GM21367 (cell line): Measurements from ENCODE around the gene TMBIM4.
"Not testable (repeated sequence)": the region's sequence is repeated elsewhere in the genome, so short reads cannot be mapped to it uniquely, and the experiment has no call there.

Source experiments
- ATAC-seq: cut with Tn5 transposase; IDR thresholded peaks from one replicate; pipeline ENCODE4 v1.9.1; 2021; ENCODE audit not compliant: unreplicated experiment

The TMBIM4 gene, protein sequence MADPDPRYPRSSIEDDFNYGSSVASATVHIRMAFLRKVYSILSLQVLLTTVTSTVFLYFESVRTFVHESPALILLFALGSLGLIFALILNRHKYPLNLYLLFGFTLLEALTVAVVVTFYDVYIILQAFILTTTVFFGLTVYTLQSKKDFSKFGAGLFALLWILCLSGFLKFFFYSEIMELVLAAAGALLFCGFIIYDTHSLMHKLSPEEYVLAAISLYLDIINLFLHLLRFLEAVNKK

DNA sequence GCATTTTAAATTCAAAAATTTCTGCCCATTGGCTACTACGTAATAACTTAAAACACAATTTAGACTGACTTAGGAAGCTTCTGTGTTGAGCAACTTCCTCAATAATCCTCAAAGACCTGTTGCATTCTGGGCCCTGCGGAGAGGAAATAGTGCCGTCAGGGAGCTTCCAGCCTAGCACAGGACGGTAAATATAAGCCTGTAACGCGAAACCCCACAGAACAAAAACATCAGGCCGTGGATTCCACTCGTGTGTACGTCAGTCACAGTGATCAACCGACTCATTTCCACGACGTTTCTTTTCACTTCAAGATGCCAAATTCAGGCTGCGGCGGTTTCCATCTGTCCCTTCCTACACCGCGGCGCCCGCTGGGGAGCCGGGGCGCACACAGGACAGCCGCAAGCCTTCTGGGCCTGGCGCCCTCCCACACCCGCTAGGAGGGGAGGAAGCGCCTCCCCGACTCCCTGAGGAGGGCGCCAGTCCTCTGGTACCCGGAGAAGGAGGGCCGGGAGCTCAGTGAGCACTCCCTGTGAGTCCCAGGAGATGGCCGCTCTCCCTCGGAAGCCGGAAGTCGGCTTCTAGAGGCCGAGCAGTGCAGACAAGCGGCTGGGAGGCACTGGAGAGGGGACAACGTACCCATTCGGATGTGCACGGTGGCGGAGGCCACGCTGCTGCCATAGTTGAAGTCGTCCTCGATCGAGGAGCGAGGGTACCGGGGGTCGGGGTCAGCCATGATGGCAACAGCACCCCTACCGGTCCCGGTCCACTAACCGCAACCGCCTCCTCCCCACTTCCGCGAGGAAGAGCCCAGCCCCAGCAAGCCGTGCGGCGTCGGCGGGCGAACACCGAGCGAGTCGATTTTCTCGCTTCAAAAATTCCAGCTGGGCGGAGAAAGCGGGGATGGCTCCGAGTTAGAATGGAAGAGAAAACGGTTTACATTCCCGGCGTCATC is at the start of gene TMBIM4:
TMBIM4 (minus strand) TSS at position 776 of the 950 bp plus-strand sequence; CDS start at position 731, 45 bp downstream.
- peak; percentile 78 for ATAC-seq

DNA sequence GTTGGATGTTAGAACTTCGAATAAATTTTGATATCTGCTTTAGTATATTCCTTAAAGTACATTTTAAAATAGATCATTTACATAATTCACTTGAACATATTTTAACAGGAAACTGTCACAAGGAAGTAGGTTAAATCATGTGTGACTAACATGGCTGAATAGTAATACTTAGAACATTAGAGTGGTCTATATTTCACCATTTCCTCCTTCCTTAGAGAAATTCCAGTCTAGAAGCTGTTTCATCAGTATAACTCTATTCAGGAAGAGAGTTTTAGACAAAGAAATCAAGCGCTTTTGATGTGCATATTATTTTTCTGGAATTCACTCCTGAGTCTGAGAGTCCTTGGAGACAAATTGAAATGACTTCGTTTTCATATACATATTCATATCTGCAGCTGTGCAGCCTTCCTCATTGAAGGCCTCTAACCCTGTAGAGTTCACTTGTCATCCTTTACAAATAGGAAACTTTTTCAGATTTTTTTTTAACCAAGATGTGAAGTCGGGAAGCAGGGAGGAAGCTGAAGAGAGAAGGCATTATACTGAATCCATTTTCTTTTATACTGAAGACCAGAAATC is 47.6 kb upstream of the TMBIM4 start:
- no peak for ATAC-seq

DNA sequence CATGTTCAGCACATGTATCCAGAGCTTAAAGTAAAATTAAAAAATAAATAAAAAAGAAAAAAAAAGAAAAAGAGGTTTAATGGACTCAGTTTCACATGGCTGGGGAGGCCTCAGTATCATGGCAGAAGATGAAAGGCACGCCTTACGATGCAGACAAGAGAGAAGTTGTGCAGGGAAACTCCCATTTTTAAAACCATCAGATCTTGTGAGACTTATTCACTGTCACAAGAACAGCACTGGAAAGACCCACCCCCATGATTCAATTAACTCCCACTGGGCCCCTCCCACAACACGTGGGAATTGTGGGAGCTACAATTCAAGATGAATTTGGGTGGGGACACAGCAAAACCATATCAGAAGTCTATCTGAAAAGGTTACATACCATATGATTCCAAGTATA is 43.2 kb upstream of the TMBIM4 start:
- ATAC-seq: not testable (repeated sequence)

DNA sequence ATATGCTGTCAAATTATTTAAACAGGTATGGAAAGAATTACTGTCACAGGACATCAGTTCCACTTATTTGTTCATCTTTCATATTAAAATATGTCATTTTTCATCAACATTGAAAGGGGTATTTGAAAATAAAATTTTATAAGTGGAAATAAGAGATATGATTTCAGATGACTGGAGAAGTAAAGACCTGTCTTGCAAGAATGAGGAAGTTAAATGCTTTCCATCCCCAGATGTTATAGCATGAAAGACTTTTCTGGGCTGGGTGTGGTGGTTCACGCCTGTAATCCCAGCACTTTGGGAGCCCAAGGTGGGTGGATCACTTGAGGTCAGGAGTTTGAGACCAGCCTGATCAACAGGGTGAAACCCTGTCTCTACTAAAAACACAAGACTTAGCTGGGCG is 41.8 kb upstream of the TMBIM4 start:
- not testable (repeated sequence) for ATAC-seq

DNA sequence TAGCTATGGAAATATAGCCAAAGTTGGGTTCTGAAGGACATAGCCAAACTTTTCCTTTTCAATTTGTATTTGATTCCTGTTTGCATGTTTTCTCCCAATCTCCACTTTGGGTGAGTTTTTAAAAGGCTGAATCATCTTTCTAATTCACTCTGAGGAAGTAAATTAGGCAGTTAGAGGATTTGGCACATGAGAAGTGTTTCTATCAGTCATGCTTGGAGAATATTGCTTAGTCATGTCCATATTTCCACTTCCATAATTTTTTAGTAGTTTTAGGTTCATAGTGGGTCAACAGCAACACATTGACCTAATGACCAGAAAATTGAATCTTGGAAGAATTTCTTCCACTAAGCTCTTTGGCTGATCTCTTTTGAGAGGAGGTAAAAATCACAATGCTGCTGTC is 41.0 kb upstream of the TMBIM4 start:
- ATAC-seq: no peak

DNA sequence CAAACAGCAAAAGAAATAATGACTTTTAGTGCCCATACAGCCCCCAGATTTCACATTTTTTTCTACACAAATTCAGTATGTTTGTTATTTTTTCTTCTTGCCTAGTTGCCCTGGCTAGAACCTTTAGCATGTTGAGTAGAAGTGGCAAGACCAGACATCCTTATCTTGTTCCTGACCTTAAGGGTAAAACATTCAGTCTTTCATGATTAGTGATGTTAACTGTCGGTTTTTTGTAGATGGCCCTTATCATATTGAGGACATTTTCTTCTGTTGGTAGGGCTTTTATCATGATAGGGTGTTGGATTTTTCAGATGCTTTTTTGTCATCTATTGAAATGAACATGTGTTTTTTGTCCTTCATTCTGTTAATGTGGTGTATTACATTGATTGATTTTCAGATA is 36.3 kb upstream of the TMBIM4 start:
- no peak for ATAC-seq

DNA sequence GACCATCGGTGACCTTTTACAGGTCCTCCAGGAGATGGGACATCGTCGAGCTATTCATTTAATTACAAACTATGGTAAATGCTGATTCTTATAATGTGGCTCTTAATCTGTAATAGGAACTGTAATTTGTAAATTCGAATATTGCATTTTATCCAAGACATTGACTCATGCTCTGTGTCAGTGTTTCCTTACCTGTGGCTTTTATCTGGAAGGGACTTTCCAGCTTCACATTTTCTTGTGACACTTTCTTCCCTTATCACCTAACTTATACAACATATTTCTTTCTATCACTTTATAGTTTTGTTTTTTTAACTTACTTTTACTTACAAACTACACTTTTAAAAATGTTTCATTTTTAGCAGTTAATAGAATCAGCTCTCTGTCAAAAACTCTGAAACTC is 34.0 kb upstream of the TMBIM4 start:
- ATAC-seq: no peak

DNA sequence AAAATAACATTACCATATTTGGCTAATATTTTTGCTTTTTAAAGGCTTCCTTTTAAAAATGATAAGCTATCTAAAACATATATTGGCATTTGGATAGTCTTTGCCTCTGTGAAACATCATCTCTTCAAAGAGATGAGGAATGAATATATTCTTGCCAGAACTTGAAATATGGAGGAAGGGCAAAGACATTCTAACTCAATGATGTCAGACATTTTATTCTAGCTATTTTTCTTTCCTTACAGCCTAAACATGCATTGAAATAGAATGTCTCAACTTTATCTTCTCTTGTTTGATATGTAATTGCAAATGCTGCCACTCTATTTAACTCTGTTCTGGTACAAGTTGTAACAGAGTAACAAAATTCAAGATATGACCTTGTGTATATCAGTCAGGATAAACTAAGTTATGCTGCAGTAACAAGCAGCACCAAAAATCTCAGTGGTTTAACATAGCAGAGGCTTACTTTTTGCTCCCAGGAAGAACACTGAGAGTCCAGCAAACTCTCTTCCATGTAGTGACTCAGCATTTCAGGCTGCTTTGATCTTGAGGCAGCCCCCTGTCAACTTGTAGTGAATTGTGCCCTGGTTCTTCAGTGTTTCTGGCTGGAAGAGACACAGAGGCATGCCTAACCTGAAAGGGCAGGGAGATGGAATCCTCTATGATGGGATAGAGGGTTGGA is 30.2 kb upstream of the TMBIM4 start:
- no peak for ATAC-seq

DNA sequence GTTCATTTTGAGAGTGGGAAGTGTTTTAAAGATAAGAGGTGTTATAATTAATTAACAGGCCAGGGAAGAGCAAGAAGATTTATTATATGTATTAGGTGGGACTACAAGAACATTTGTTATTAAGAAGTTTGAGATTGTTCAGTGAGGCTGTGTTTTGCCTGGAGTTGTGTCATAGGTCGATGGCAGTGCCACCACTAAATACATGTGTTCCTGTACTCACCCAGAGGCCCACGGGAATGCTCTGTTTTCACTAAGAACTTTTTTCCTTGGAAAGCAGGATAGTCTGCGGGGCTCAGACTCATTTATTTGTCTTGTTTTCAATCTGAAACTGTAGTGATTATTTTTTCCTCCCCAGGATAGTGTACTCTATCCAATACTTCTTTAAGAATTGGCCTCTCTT is 29.3 kb upstream of the TMBIM4 start:
- ATAC-seq: no peak

DNA sequence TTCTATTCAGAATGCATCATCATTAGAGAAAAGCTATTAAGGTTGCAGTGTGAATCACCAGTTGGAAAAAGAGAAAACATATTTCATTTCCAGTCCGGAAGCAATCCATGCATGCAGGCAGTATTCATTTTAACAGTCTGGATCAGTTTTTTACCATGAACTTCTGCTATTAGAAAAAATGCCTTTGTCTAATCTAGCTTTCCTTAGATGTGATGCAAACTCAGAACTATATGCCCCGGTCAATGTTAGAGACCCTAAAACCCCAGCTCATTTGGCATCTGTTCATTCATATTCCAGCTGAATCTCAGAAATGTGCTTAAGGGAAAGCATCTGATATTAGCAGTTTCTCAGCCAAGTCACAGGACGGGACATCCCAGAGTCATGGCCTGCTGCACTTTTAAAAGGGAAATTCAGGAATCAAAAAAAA is 27.7 kb upstream of the TMBIM4 start:
- no peak for ATAC-seq

DNA sequence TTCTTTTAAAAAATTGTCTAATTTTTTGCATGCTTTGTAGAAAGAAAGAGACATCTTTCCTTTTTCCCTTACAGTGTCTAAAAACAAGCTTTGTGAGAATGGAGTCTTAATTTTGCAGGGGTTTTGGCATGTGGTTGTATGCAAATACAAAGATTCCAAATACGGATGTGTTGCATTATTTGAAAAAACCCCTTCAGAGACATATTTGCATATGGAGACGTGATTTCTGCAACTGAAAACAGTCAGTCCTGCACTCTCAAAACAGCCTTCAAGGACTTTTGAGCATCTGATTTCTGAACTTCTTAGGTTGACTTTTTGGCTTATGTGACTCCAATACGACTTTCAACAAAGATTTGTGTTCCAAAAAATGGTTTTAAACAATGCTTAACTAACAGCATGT is 27.0 kb upstream of the TMBIM4 start:
- ATAC-seq: peak; percentile 91

DNA sequence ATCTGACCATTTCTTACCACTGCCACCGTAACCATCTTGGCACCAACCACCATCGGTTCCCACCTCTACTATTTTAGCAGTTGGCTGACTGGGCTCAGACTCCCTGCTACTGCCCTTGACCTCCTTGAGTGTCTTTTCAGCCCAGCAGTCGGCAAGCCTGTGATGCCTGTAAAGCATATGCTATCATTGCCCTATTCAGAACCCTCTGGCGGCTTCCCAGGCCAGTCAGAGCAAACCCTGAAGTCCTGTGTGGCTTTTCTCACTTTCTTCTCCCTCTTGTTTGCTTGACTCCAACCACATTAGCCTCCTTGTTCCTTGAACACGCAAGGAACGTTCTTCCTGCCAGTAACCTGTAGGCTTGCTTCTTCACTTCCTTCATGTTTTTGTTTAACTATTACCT is 25.4 kb upstream of the TMBIM4 start:
- ATAC-seq: no peak

DNA sequence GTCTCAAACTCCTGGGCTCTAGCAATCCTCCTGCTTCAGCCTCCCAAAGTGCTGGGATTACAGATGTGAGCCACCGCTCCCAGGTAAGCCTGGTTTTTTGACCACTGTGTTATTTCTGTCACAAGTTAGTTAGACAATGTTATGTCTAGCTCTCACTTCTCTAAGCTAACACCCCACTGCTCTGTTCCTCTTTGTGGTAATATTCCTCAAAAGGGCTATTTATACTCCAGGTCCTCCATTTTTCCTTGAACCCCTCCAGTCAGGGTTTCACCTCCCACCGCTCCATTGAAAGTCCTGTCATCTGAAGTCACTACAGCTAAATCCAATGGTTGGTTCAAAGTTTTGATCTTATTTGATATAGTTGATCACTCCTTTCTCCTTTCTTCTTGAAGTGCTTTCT is 24.3 kb upstream of the TMBIM4 start:
- no peak for ATAC-seq

DNA sequence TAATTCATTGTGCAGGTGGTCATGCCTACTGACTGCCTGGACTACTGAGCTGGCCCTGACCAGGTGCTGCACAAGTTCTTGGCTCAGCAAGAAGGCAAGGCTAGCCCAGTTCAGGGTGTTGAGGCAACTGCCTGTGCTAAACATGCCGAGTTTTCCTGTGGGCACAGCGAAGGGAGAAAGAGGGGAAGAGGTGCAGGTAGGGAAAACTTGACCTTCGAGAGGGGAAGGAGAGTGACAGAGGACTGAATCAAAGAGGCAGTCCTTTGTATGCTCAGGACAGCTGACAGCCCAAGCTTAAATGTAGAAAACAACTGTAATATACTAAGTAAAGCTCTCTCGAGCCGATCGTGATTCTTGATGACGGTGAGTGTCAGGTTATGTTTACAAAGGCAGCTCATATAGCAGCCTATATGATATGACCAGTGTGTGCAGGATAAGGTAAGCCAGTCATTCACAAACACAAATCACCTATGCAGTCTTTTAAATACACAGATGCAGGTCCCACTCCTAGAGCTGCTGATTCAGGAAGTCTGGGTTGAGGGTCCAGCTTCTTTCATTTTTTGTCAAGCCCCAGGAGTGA is 21.8 kb upstream of the TMBIM4 start:
- no peak for ATAC-seq

DNA sequence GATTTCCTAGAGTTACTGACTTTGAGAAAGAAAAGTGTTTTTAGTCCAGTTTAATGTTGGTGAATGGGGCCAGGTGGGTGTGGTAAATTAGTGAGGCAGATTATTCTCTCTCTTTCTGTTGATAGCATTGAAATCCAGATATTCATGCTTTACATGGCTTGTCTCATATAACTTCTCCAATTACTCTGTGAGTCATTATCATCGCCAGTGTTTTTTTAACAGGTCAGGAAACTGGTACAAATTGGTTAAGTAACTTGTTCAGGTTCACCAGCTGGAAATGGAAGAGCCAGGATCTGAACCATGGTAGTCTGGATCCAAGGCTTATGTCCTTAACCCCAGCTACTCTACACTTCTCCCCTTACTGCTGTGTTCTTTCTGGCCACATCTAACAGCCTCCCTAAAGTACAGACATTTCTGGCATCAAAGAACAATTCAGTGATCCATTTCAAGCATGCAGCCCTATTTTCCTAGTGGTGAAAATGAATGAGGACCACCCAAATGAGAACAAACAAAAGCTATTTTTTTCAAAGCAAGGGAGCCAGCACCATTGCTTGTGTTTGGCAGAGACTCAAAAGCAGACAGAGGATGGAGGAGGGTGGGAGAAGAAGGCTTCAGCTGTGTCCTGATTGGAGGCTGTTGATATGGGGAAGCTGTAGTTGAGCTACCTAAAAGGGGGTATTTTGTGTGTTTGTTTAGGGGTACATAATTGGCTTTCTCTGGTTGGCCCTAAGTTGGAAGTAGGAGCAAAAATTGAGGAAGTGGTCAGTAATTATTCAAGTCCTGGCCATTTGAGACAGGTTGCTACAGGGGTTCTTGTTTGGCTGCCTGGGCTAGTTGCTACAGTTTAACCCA is 20.9 kb upstream of the TMBIM4 start:
- ATAC-seq: no peak

DNA sequence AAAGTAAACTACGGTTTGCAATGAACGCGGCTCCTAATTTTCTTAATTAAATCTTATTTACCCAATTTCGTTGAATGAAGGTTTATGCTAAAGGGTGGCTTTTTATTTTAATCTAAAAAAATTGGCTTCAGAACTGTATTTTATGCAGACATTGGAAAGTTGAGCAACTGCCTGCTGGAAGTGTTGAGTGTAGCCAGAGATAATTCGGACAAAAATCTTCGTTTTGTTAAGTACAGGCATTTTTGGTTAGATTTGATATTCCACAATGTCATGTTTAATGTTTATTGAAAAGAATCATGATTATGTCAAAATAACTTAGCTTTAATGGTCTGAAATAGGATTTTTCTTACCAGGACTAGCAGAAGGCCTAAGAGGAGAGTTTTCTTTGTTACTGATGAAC is 20.1 kb upstream of the TMBIM4 start:
- ATAC-seq: no peak

DNA sequence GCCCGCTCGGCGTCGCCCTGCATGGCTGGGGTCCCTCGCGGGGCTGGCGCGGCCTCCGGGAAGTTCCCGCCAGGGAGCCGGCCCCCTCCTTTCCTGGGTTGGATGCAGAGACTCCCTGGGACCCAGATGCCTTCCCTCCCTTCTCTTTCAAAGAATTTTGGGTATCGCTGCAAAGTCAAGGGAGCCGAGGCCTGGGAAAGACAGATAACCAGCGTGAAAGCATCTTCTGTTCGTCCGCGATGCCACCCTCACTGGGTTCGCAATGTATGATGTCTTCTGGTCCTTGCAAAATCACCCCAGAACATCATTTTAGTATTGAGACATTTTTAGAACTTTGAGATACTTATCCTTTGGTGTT is 19.7 kb upstream of the TMBIM4 start:
- ATAC-seq: no peak

DNA sequence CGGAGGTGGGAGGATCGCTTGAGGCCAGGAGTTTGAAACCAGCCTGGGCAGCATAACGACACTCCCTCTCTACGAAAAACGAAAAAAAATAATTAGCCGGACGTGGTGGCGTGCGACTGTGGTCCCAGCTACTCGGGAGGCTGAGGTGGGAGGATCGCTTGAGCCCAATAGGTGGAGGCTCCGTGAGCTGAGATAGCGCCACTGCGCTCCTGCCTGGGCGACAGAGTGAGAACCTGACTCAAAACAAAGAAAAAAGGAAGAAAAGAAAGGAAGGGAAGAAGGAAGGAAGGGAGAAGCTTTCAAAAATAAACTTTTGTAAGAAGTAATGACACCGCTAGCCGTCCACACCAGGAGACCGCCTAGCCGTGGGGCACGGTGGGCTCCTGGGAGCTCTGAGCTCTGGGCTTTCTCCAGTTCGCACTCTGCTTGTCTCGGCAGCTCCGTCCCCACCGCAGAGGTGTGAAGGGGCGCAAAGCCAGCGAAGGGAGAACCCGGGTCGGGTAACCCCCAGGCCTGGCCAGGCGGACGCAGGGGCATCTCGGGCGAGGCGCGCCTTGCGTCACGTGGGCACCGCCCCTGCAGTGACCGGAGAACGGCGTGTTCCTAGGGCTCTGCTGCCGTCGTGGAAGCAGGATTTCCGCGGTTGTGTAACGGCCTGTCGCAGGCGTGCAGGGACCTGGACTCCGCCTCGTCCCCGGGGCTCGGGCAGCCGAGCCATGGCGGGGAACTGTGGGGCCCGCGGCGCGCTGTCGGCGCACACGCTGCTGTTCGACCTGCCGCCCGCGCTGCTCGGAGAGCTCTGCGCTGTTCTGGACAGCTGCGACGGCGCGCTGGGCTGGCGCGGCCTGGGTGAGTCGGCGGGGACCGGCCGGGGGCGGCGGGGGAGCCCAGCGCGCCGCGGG is 19.0 kb upstream of the TMBIM4 start, which contains the start of gene IRAK3:
IRAK3 (plus strand) TSS at position 631 of the 902 bp plus-strand sequence; CDS start at position 717, 86 bp downstream.
- peak; percentile 48 for ATAC-seq

DNA sequence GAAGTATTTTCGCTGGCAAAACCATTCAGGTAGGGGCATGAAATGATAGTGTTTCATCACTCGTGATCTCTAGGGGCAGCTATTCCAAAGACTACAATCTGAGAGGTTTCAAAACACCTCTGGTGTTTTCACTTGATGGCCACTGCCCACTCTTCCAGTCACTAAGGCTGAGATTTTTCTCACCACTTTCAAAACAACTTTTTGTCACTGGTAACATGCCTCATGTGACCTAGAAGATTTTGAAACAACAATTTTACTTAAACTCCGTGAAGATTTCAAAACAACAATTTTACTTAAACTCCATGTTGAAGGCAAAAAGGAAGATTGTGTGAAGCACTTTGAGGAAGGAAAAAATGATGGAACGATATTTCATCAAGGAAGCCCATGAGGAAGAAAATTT is 18.0 kb upstream of the TMBIM4 start:
- ATAC-seq: no peak
